DMS 273 (cell line): ENCODE measurements around the gene CDR2.
"Not testable (repeated sequence)": the region's sequence is repeated elsewhere in the genome, so short reads cannot be mapped to it uniquely, and the experiment has no call there.

Source experiments
- DNase-seq: peaks from one replicate; lab custom pipeline; 2025; ENCODE audit not compliant: unreplicated experiment; lab: John Stamatoyannopoulos, UW

CDR2 gene

GRCh38 chr16:22374311-22375116, at the start of gene CDR2:
CDR2 (minus strand) TSS chr16:22374619; CDS start chr16:22374309, 310 bp downstream.
- peak; percentile 99 for DNase-seq

DNA sequence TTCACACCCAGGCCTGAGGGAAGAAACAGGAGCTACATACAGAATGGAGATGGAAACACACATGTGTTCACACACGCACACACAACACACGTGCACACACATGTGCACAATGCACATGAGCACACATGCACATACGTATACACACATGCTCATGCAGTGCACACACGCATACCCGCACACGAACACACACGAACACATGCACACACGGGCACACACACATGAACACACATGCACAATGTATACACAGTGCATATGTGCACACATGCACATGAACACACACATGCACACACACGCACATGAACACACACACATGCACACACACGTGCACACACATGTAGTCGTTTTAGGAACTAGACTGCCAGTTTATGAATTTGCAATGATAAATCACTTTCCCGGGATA, 49.3 kb upstream of the CDR2 start:
- DNase-seq: no peak

DNA sequence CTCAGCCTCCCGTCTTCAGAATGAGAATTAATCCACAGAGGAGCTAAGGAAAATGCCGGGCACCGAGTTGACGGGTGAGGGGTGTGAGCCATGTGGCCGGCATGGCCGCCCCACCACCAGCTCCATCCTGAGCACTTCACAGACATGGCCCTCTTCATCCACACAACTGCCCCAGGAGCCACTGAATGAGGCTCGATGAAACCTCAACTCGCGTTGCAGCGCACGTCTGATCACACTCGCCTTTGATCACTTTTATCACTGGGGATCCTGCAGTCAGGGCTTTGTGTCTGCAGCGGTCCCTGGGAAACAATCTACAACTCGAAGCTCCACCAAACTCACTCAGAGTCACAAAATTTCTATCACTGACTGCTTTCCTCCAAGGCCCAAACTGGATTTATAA, 46.7 kb upstream of the CDR2 start:
- no peak for DNase-seq

- no peak for DNase-seq
Observed at GRCh38 chr16:22420606-22421135, 46.3 kb upstream of the CDR2 start.

DNA sequence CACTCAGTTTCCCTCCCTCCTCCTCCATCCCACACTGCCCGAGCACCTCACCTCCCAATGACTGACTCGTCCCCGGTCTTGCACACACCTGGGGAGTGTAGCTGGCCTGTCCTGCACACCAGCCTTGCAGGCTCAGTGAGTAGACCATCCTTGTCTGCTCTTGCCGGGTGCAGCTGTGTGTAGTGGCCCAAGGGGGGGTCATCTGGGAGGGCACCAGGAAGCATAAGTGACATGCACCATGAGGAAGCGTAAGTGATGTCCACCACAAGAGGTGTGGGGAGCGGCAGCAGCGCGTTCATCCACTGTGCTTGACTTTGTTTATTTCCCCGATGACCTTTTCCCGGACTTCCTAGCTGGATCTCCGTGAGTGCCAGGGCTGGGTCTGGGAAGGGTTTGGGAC, 45.5 kb upstream of the CDR2 start:
- DNase-seq: no peak

- no peak for DNase-seq
Observed at GRCh38 chr16:22418826-22419225, 44.4 kb upstream of the CDR2 start.

DNA sequence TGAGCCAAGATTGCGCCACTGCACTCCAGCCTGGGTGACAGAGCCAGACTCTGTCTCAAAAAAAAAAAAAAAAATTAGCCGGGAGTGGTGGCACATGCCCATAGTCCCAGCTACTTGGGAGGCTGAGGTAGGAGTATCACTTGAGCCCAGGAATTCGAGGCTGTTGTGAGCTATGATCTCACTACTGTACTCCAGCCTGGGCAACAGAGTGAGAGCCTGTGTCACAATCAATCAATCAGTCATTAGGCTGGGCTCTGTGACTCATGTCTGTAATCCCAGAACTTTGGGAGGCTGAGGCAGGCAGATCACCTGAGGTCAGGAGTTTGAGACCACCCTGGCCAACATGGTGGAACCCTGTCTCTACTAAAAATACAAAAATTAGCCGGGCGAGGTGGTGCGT, 43.4 kb upstream of the CDR2 start:
- DNase-seq: not testable (repeated sequence)

DNA sequence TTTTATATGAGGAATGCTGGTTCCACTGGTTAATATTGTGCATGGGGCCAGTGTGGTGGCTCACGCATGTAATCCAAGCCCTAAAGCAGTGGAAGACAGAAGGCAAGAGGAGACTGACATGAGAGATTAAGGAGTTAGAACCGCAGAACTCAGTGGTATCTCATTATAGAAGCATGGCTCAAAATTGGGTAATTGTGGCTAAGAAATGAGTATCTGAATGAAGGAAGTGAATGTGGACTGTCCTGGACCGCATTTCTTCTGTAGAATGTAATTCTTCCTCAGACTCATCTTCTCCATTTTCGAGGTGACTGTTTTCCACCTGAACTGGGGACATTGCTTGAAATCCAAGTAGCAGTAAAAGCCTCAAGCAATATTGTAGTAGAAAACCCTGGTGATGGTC, 42.6 kb upstream of the CDR2 start:
- no peak for DNase-seq

GRCh38 chr16:22413819-22414218, 39.4 kb upstream of the CDR2 start:
- no peak for DNase-seq

- DNase-seq: no peak
Observed at GRCh38 chr16:22407486-22407885, 33.1 kb upstream of the CDR2 start.

GRCh38 chr16:22402191-22402590, 27.8 kb upstream of the CDR2 start:
- DNase-seq: no peak

- no peak for DNase-seq
Observed at GRCh38 chr16:22400900-22401299, 26.5 kb upstream of the CDR2 start.

DNA sequence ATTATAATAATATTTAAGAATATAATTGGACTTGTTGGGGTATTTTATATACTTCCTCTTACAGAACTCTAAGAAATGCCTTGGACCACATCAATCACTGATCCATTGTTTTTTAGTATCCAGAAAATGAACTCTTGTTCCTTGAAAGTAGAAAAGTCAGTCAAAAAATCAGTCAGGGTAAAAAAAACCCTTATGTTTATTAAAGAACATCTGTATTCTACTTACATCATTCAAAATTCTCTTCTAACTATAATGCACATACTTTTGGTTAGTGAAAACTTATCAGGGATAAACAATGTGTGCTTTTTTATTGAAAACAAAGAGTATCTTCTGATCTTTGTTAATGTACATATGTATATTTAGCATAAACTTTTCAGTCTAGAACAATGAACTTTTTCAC, 23.5 kb upstream of the CDR2 start:
- DNase-seq: no peak

DNA sequence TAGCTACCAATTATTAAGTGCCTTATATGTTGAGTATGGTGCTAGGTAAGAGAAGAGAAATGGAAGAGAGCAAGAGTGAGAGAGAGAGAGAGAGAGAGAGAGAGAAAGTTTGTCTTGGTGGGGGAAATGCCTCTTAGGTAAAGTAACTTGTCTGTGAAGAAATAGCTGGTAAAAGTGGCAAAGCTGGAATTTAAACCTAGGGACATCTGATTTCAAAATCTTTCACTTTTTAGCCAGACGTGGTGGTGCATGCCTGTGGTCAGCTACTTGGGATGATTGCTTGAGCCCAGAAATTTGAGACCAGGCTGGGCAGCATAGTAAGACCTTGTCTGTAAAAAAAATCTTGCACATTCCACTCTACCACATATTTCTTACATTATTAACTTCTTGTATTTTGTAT, 23.0 kb upstream of the CDR2 start:
- no peak for DNase-seq

DNA sequence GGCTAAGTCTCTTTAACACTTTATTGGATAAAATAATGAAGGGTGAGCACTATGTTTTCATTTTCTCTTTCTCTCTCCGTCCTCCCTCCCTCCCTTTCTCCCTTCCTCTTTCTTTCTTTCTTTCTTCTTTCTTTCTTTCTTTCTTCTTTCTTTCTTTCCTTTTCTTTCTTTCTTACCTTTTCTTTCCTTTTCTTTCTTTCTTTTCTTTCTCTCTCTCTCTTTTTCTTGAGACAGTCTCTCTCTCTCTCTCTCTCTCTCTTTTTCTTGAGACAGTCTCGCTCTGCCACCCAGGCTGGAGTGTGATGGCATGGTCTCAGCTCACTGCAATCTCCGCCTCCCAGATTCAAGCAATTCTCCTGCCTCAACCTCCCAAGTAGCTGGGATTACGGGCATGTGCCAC, 21.5 kb upstream of the CDR2 start:
- no peak for DNase-seq

DNA sequence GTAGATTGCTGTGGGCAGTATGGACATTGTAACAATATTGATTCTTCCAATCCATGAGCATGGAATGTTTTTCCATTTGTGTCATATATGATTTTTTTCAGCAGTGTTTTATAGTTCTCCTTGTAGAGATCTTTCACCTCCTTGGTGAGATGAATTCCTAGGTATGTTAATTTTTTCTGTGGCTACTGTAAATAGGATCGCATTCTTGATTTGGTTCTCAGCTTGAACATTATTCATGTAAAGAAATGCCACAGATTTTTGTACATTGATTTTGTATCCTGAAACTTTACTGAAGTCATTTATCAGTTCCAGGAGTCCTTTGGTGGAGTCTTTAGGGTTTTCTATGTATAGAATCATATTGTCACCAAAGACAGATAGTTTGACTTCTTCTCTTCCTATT, 19.7 kb upstream of the CDR2 start:
- DNase-seq: no peak

DNA sequence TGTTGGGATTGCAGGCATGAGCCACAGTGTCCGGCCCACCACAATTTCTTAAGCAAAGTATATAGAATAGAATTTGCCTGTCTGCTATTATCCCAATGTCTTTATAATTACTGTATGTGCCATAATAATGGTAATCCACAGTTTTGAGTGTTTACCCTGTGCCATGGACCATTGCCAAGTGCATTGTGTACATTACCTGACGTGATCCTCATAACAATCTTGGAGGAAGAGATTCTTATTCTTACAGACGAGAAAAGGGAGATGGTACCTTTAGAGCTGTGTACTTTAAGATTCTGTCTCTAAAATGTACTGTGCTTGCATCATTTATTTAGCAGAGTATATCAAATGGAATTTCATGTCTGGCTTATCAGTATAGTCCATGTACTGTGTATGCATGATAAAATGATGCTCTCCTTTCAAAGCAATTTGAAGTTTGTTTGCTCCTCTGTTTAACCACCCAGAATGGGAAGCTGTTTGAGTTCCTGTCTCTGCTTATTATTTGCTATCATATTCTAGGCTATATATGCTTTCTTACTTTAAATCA, 13.8 kb upstream of the CDR2 start:
- no peak for DNase-seq

- peak; percentile 6 for DNase-seq
Observed at GRCh38 chr16:22386976-22387375, 12.6 kb upstream of the CDR2 start.

DNA sequence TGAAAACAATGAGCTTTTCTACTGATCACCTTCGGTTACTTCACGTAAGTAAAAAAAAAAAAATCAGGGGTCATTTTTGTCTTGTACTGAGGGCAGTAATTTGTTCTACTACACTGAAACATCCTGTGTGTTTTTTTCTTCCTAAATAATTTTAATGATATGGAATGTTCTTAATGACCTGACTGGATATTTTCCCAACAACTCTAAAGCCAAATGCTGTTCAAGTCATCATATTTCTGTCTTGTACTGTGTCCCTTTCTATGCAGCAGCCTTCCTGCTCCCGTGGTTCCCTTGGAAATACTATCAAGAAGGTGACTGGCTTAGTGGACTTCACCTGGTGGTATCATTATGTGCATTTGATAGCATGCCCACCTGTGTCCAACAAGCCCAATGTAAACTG, 10.8 kb upstream of the CDR2 start:
- DNase-seq: no peak

- no peak for DNase-seq
Observed at GRCh38 chr16:22383827-22384226, 9.4 kb upstream of the CDR2 start.

GRCh38 chr16:22381392-22381791, 7.0 kb upstream of the CDR2 start:
- no peak for DNase-seq

DNA sequence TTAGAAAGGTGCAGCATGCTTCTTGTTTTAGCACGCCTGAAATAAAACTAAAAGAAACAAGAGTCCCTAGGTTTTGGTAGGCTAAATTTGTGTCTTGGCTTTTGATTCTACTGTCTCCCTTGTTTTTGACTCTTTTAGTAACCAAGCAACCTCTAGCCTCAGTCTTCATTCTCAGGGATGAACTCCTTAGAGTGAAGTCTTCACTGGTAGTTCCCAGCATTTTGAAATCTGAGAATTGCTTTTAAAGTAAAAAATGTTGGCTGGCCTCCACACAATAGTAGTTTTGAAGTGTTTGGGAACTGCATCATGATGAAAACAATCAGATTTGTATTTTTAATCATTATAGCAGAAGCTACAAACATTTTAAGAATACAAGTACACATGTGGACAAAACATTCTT, 6.1 kb upstream of the CDR2 start:
- no peak for DNase-seq

- no peak for DNase-seq
Observed at GRCh38 chr16:22379656-22380055, 5.2 kb upstream of the CDR2 start.
